ENCODE data around the gene TCERG1L. TPM values are rescaled to one million over a fixed set of nuclear protein-coding genes. Genes with fewer than 3 reads are reported as not detected.

The TCERG1L gene
- total and polyA plus RNA-seq, 9 of the 15 experiments (the other 6 are each of a cell fraction or from before 2014, with no cell fraction given) = not detected

GRCh38 chr10:131050162-131050766 lies 261.3 kb downstream of the TCERG1L start:
- Histone ChIP-seq H4K20me1 (replicated peaks; ENCODE audit: control insufficient read depth, insufficient read depth, low read length) (no peaks in the 10 kb centered on the region), H3K79me2 (ENCODE audit: control insufficient read depth, insufficient read depth, low read length) (no peaks in the 10 kb centered on the region), H3K27me3 (ENCODE audit: control insufficient read depth in 2 of 2, insufficient read depth in 2 of 2, low read length in 2 of 2) (no peaks in the 10 kb centered on the region), H2AFZ (ENCODE audit: low read depth, low read length) (no peak overlapping the region), H3K9me1 (ENCODE audit: control insufficient read depth, insufficient read depth, low read length) (no peaks in the 10 kb centered on the region), H3K9me3 (replicated peaks; ENCODE audit: control insufficient read depth, insufficient read depth, low read depth, low read length) (no peaks in the 10 kb centered on the region), H3K9ac (ENCODE audit: insufficient read depth in 1 of 2, low read depth in 2 of 2, low read length in 2 of 2) (no peak overlapping the region), H3K36me3 (ENCODE audit: control insufficient read depth, insufficient read depth, low read length) (no peaks in the 10 kb centered on the region), H3K4me1 (replicated peaks in 1 of 2; ENCODE audit: control insufficient read depth in 2 of 2, insufficient read depth in 2 of 2, low read length in 2 of 2) (no peaks in the 10 kb centered on the region), H3K4me2 (ENCODE audit: insufficient read depth, low read length) (no peak overlapping the region), H3K4me3 (no peak overlapping the region), H3K27ac (ENCODE audit: extremely low read depth, low read depth, low read length) (no peak overlapping the region)
- no TSS peak for BruUV-seq (replicated peaks)
- no peak for DNase-seq (ENCODE audit: extremely low read depth in 1 of 4, low spot score in 3 of 4)
- intact Hi-C loops (cut with micrococcal nuclease) (no loop called here), in situ Hi-C loops (cut with MboI) (no loop called here)
- no peak for ATAC-seq
- no peak for FAIRE-seq
- TF ChIP-seq NCOA4 (IDR thresholded peaks at IDR 0.05; ENCODE audit: partially characterized antibody) (no peak), NFE2 (IDR thresholded peaks at IDR 0.05; ENCODE audit: low read depth) (no peak), RBM17 (IDR thresholded peaks at IDR 0.05; ENCODE audit: borderline replicate concordance, low read depth, low read length) (no peak), DACH1 (IDR thresholded peaks at IDR 0.05; ENCODE audit: partially characterized antibody) (no peak), ZNF140 (CRISPR knock-in tag; IDR thresholded peaks at IDR 0.05) (no peak), TSHZ1 (CRISPR knock-in tag; IDR thresholded peaks at IDR 0.05) (no peak), YBX1 (IDR thresholded peaks at IDR 0.05) (no peak), EGR1 (conservative IDR thresholded peaks at IDR 0.05) (no peak), TBL1XR1 (IDR thresholded peaks at IDR 0.05; ENCODE audit: low read length in 2 of 2) (no peak), ZNF3 (CRISPR knock-in tag; IDR thresholded peaks at IDR 0.05) (no peak), ESRRB (CRISPR knock-in tag; IDR thresholded peaks at IDR 0.05; ENCODE audit: borderline replicate concordance) (no peak), POU5F1 (IDR thresholded peaks at IDR 0.05; ENCODE audit: borderline replicate concordance, low read depth, low read length, partially characterized antibody) (no peak), SP1 (CRISPR knock-in tag; IDR thresholded peaks at IDR 0.05) (no peak), HNRNPK (IDR thresholded peaks at IDR 0.05; ENCODE audit: low read depth, low read length, poor library complexity, severe bottlenecking) (no peak), NR0B1 (IDR thresholded peaks at IDR 0.05; ENCODE audit: partially characterized antibody) (no peak)
- 0% methylated on average over 5 of the region's 10 CpGs for WGBS (ENCODE audit: insufficient coverage, low coverage, missing lambda C conversion rate)
- POLR2A ChIA-PET = no interaction called here
- CTCF ChIA-PET (ENCODE audit: low intra/inter-chr PET ratio) = no interaction called here
